Mesenteric fat pad (tissue), 1 donor: ENCODE data around the gene FOXRED2. TPM values are rescaled to one million over a fixed set of nuclear protein-coding genes. Genes with fewer than 3 reads are reported as not detected.
A peak's percentile ranks its signal among the peaks of the same experiment; 100 is the strongest.
"Not testable (repeated sequence)": the region's sequence is repeated elsewhere in the genome, so short reads cannot be mapped to it uniquely, and the experiment has no call there.

Experiments used
- DNase-seq: peaks from one replicate; pipeline ENCODE4 v3.0.0-alpha.2; 2020; ENCODE audit warnings: low spot score
- long read RNA-seq: library from polyadenylated mRNA; unstranded; transcript quantifications from one replicate; pipeline ENCODE4 v2.0.0, GENCODE V29; 2020
- total RNA-seq: library from RNA; stranded (reverse); fragmentation: NEBNext Ultra II Directional; extraction: Animal tissue kit (Norgen Biotek cat#: 25700); gene quantifications from one replicate; pipeline ENCODE4 v1.2.1, GENCODE V29; 2021
- donor health status: DM: yes; HTN: yes; CAD: no.

The FOXRED2 gene
- 11.2 TPM for total RNA-seq
- long read RNA-seq, partial matches to known transcripts, result 2 of 4 reads
- long read RNA-seq, other reads (novel, unspliced or antisense), result 2 of 4 reads

- DNase-seq, result peak; percentile 94
Measured at GRCh38 chr22:36506637-36507517, at the start of gene FOXRED2. FOXRED2 (minus strand) TSS chr22:36507040; CDS start chr22:36506422, 618 bp downstream.

GRCh38 chr22:36554098-36554497 is 47.3 kb upstream of the FOXRED2 start:
- no peak for DNase-seq

- no peak for DNase-seq
Measured at GRCh38 chr22:36552289-36552688, 45.4 kb upstream of the FOXRED2 start.

GRCh38 chr22:36550701-36551495 is 44.1 kb upstream of the FOXRED2 start:
- no peak for DNase-seq

- DNase-seq, result no peak
Measured at GRCh38 chr22:36549033-36549432, 42.2 kb upstream of the FOXRED2 start.

- DNase-seq, result no peak
Measured at GRCh38 chr22:36548606-36549005, 41.8 kb upstream of the FOXRED2 start.

GRCh38 chr22:36546932-36547331 is 40.1 kb upstream of the FOXRED2 start:
- DNase-seq, result no peak

- no peak for DNase-seq
Measured at GRCh38 chr22:36546092-36546804, 39.4 kb upstream of the FOXRED2 start.

GRCh38 chr22:36544107-36544620 is 37.3 kb upstream of the FOXRED2 start:
- DNase-seq, result no peak

GRCh38 chr22:36541831-36542411 is 35.1 kb upstream of the FOXRED2 start:
- no peak for DNase-seq

- no peak for DNase-seq
Measured at GRCh38 chr22:36540867-36541642, 34.2 kb upstream of the FOXRED2 start.

GRCh38 chr22:36538529-36538928 is 31.7 kb upstream of the FOXRED2 start:
- DNase-seq, result no peak

GRCh38 chr22:36536717-36537116 is 29.9 kb upstream of the FOXRED2 start:
- DNase-seq, result no peak

- DNase-seq, result not testable (repeated sequence)
Measured at GRCh38 chr22:36533320-36533719, 26.5 kb upstream of the FOXRED2 start.

- no peak for DNase-seq
Measured at GRCh38 chr22:36532466-36532865, 25.6 kb upstream of the FOXRED2 start.

- peak; percentile 99 for DNase-seq
Measured at GRCh38 chr22:36528795-36529751, 22.2 kb upstream of the FOXRED2 start, which contains the start of gene EIF3D. EIF3D (minus strand) TSS chr22:36529166; CDS start chr22:36526121, 3,045 bp downstream.

- no peak for DNase-seq
Measured at GRCh38 chr22:36528341-36528740, 21.5 kb upstream of the FOXRED2 start.

- no peak for DNase-seq
Measured at GRCh38 chr22:36522662-36523061, 15.8 kb upstream of the FOXRED2 start.

GRCh38 chr22:36520423-36520822 is 13.6 kb upstream of the FOXRED2 start:
- DNase-seq, result no peak
